Measurements from ENCODE around the gene KIF21A.

DNA sequence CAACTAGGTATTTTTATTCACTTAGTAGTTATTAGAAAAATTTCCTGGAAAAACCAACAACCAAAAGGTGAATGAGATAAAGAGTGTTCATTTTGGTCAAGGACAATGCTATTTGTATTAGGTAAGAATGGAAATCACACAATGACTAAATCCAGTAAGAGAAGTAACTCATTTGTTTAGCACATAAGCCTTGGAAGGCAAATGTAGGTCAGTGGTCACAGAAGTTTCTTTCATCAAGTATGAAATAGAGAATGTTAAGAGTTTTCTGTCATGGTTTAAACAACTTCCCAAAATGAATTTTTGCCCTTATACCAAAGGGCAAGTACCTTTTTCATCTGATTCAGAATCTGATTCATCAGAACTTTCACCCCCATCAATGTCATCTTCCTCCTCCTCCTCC, 101.7 kb downstream of the KIF21A start:
- TF ChIP-seq, protein P1, sequence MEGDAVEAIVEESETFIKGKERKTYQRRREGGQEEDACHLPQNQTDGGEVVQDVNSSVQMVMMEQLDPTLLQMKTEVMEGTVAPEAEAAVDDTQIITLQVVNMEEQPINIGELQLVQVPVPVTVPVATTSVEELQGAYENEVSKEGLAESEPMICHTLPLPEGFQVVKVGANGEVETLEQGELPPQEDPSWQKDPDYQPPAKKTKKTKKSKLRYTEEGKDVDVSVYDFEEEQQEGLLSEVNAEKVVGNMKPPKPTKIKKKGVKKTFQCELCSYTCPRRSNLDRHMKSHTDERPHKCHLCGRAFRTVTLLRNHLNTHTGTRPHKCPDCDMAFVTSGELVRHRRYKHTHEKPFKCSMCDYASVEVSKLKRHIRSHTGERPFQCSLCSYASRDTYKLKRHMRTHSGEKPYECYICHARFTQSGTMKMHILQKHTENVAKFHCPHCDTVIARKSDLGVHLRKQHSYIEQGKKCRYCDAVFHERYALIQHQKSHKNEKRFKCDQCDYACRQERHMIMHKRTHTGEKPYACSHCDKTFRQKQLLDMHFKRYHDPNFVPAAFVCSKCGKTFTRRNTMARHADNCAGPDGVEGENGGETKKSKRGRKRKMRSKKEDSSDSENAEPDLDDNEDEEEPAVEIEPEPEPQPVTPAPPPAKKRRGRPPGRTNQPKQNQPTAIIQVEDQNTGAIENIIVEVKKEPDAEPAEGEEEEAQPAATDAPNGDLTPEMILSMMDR (IDR thresholded peaks at IDR 0.05), result no peak
- TF ChIP-seq POLR2A (IDR thresholded peaks at IDR 0.05), result no peak
